HuH-7.5 (cell line): ENCODE results near the gene KCNQ5.
"Not testable (repeated sequence)": the region's sequence is repeated elsewhere in the genome, so short reads cannot be mapped to it uniquely, and the experiment has no call there.

Source experiments
- DNase-seq: peaks from one replicate; pipeline ENCODE4 v3.0.0; 2011; ENCODE audit warnings: low spot score

Gene KCNQ5

GRCh38 chr6:72621291-72622093 is at the start of gene KCNQ5:
KCNQ5 (plus strand) TSS chr6:72622064.
- DNase-seq: no peak

GRCh38 chr6:72579865-72580264 is 42.0 kb upstream of the KCNQ5 start:
- no peak for DNase-seq

- no peak for DNase-seq
Observed at GRCh38 chr6:72580281-72580940, 41.5 kb upstream of the KCNQ5 start.

GRCh38 chr6:72580950-72581349 is 40.9 kb upstream of the KCNQ5 start:
- not testable (repeated sequence) for DNase-seq

GRCh38 chr6:72588155-72588554 is 33.7 kb upstream of the KCNQ5 start:
- no peak for DNase-seq

GRCh38 chr6:72589096-72589495 is 32.8 kb upstream of the KCNQ5 start:
- no peak for DNase-seq

- DNase-seq: no peak
Observed at GRCh38 chr6:72595812-72596211, 26.1 kb upstream of the KCNQ5 start.

GRCh38 chr6:72616406-72617015 is 5.4 kb upstream of the KCNQ5 start:
- DNase-seq: no peak

GRCh38 chr6:72617721-72618120 is 4.1 kb upstream of the KCNQ5 start:
- no peak for DNase-seq

GRCh38 chr6:72619883-72620696 is 1.8 kb upstream of the KCNQ5 start:
- no peak for DNase-seq

GRCh38 chr6:72620871-72621290 is 983 bp upstream of the KCNQ5 start:
- no peak for DNase-seq

- DNase-seq: no peak
Observed at GRCh38 chr6:72622094-72622940, 453 bp downstream of the KCNQ5 start.

GRCh38 chr6:72623808-72624207 is 1.9 kb downstream of the KCNQ5 start:
- no peak for DNase-seq

- DNase-seq: no peak
Observed at GRCh38 chr6:72624557-72625160, 2.8 kb downstream of the KCNQ5 start.

- DNase-seq: no peak
Observed at GRCh38 chr6:72626126-72626525, 4.3 kb downstream of the KCNQ5 start.

- no peak for DNase-seq
Observed at GRCh38 chr6:72627539-72627938, 5.7 kb downstream of the KCNQ5 start.

- no peak for DNase-seq
Observed at GRCh38 chr6:72631480-72631879, 9.6 kb downstream of the KCNQ5 start.

GRCh38 chr6:72635636-72636035 is 13.8 kb downstream of the KCNQ5 start:
- no peak for DNase-seq

- DNase-seq: no peak
Observed at GRCh38 chr6:72636215-72636614, 14.4 kb downstream of the KCNQ5 start.

- no peak for DNase-seq
Observed at GRCh38 chr6:72636786-72637185, 14.9 kb downstream of the KCNQ5 start.
